ENCODE data around the gene GPR18.

- TF ChIP-seq CTCF (conservative IDR thresholded peaks at IDR 0.05): no peak
- TF ChIP-seq ZFX (IDR thresholded peaks at IDR 0.05): no peak
Measured at GRCh38 chr13:99280166-99280565, 22.0 kb upstream of the GPR18 start.
